MM.1S (cell line): ENCODE results near the gene ACP6.

Source experiments
- EZH2phosphoT487 ChIP-seq: fragments of 300-600 bp; sonication (generic); IDR thresholded peaks from 2 replicates; pipeline ENCODE4 v1.6.1; 2018; ENCODE audit warnings: antibody characterized with exemption, low read length
- TF ChIP-seq, protein P1 (sequence below): fragments of 300-600 bp; sonication (generic); IDR thresholded peaks from 2 replicates; pipeline ENCODE4 v1.5.1; 2016; ENCODE audit warnings: antibody characterized with exemption, low read length, mixed read lengths

DNA sequence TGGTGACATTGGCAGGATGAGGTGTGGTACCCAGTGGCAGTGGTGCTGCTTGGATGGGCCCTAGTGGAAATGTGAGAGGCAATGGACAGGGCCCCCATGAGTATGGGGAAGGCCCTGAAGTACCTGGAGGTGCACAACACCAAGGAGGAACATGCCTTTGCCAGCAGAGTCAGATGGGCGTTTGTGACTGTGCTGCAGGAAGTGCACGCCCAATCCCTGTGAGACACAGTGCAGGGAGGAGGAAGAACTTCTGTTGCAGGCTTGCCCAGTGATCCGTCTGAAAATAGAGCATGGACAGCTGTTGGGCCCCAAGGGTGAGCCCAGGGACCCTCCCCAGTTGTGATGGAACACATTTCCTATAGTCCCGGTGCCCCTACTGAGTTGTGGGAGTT, 47.4 kb upstream of the ACP6 start:
- TF ChIP-seq, protein P1, sequence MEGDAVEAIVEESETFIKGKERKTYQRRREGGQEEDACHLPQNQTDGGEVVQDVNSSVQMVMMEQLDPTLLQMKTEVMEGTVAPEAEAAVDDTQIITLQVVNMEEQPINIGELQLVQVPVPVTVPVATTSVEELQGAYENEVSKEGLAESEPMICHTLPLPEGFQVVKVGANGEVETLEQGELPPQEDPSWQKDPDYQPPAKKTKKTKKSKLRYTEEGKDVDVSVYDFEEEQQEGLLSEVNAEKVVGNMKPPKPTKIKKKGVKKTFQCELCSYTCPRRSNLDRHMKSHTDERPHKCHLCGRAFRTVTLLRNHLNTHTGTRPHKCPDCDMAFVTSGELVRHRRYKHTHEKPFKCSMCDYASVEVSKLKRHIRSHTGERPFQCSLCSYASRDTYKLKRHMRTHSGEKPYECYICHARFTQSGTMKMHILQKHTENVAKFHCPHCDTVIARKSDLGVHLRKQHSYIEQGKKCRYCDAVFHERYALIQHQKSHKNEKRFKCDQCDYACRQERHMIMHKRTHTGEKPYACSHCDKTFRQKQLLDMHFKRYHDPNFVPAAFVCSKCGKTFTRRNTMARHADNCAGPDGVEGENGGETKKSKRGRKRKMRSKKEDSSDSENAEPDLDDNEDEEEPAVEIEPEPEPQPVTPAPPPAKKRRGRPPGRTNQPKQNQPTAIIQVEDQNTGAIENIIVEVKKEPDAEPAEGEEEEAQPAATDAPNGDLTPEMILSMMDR: no peak
- no peak for TF ChIP-seq EZH2phosphoT487
